Measurements from ENCODE around the gene ARG2.

Gene ARG2

GRCh38 chr14:67574156-67574555 is 45.6 kb upstream of the ARG2 start:
- H3K4me3 ChIP-seq (ENCODE audit: low read depth, low read length), result no peak overlapping the region
- TF ChIP-seq CTCF (IDR thresholded peaks at IDR 0.05; ENCODE audit: borderline replicate concordance, insufficient read depth, low read depth, low read length), result no peak

GRCh38 chr14:67574806-67575205 is 44.9 kb upstream of the ARG2 start:
- no peak overlapping the region for H3K4me3 ChIP-seq (ENCODE audit: low read depth, low read length)
- no peak for TF ChIP-seq CTCF (IDR thresholded peaks at IDR 0.05; ENCODE audit: borderline replicate concordance, insufficient read depth, low read depth, low read length)

- TF ChIP-seq CTCF (IDR thresholded peaks at IDR 0.05; ENCODE audit: borderline replicate concordance, insufficient read depth, low read depth, low read length), result no peak
- H3K4me3 ChIP-seq (ENCODE audit: low read depth, low read length), result no peak overlapping the region
Measured at GRCh38 chr14:67575684-67576083, 44.0 kb upstream of the ARG2 start.

- H3K4me3 ChIP-seq (ENCODE audit: low read depth, low read length), result no peak overlapping the region
- no peak for TF ChIP-seq CTCF (IDR thresholded peaks at IDR 0.05; ENCODE audit: borderline replicate concordance, insufficient read depth, low read depth, low read length)
Measured at GRCh38 chr14:67576216-67576955, 43.3 kb upstream of the ARG2 start.

- no peak for TF ChIP-seq CTCF (IDR thresholded peaks at IDR 0.05; ENCODE audit: borderline replicate concordance, insufficient read depth, low read depth, low read length)
- H3K4me3 ChIP-seq (ENCODE audit: low read depth, low read length), result no peak overlapping the region
Measured at GRCh38 chr14:67577181-67577808, 42.4 kb upstream of the ARG2 start.

- no peak for TF ChIP-seq CTCF (IDR thresholded peaks at IDR 0.05; ENCODE audit: borderline replicate concordance, insufficient read depth, low read depth, low read length)
Measured at GRCh38 chr14:67577909-67578749, 41.6 kb upstream of the ARG2 start.

More at GRCh38 chr14:67577909-67578749, 41.6 kb upstream of the ARG2 start:
- H3K4me3 ChIP-seq (ENCODE audit: low read depth, low read length), result no peak overlapping the region
